Measurements from ENCODE around the gene DUSP22.
A peak's percentile ranks its signal among the peaks of the same experiment; 100 is the strongest.

Gene DUSP22

DNA sequence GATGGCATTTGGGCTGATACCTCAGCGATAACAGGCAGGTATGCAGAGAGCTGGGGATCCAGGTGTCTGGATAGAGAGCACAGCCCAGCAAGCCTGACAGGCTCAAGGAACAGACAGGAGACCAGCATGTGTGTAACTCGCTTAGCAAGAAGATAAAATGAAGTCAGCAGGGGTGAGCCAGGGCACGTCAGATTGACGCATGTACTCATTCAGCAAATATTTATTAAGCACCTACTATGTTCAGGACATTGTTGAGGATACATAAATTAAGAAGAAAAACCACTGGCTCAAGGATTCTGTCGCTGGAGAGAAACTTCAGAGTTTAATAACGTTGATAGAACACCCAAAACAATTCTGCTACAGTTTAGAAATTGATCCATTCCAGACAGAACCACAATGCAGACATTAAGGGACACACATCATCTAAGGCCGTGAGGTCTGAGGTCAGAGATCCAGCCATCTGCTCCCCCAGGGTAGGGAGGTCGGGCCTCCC, 1.0 kb upstream of the DUSP22 start:
- peak overlapping the region; percentile 81 for H3K4me3 Mint-ChIP-seq
- peaks cover 65% of the 10 kb centered on the region for H3K9me3 Mint-ChIP-seq
- H3K36me3 Mint-ChIP-seq (ENCODE audit: low read depth): peaks cover 10% of the 10 kb centered on the region
- no peak for DNase-seq
- TF ChIP-seq, protein P1, sequence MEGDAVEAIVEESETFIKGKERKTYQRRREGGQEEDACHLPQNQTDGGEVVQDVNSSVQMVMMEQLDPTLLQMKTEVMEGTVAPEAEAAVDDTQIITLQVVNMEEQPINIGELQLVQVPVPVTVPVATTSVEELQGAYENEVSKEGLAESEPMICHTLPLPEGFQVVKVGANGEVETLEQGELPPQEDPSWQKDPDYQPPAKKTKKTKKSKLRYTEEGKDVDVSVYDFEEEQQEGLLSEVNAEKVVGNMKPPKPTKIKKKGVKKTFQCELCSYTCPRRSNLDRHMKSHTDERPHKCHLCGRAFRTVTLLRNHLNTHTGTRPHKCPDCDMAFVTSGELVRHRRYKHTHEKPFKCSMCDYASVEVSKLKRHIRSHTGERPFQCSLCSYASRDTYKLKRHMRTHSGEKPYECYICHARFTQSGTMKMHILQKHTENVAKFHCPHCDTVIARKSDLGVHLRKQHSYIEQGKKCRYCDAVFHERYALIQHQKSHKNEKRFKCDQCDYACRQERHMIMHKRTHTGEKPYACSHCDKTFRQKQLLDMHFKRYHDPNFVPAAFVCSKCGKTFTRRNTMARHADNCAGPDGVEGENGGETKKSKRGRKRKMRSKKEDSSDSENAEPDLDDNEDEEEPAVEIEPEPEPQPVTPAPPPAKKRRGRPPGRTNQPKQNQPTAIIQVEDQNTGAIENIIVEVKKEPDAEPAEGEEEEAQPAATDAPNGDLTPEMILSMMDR (IDR thresholded peaks at IDR 0.05): no peak
- peaks cover 34% of the 10 kb centered on the region for H3K4me1 Mint-ChIP-seq
- peaks cover 19% of the 10 kb centered on the region for H3K27me3 Mint-ChIP-seq (ENCODE audit: low read depth, poor library complexity)
- H3K27ac Mint-ChIP-seq: peak overlapping the region; percentile 6

DNA sequence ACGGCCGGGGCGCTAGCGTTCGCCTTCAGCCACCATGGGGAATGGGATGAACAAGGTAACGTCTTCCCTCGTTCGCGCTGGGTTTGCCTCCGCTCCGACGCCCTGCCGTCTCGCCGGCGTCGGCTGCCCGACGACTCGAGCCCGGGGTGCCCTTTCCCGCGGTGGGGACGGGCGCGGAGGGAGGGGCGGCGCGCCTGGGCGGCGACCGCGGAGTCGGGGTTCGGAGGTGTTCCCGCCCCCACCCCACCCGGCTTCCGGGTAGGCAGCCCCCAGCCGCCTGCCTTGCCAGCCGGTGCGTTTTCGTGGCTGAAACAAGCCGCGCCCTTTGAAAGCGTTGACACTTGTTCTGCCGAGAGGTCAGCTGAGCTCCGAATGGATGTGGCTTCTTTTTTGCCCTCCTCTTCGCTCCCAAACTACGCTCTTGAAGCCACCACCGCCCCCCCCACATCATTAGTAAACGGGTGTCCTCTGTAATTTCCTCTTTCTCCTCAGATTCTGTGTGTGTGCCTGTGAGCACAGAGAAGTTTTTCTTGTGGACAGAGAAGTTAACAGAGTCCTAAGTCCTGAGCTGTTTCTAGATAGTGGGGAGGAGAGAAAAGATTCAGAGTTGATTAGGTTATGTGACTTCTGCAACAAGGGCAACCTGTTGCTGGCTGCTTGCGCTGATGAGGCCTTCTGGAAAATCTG, 362 bp downstream of the DUSP22 start:
- TF ChIP-seq, protein P1 (IDR thresholded peaks at IDR 0.05): no peak
- peaks cover 19% of the 10 kb centered on the region for H3K27me3 Mint-ChIP-seq (ENCODE audit: low read depth, poor library complexity)
- H3K27ac Mint-ChIP-seq: peak overlapping the region; percentile 93
- H3K4me3 Mint-ChIP-seq: peak overlapping the region; percentile 94
- H3K36me3 Mint-ChIP-seq (ENCODE audit: low read depth): peaks cover 10% of the 10 kb centered on the region
- peak; percentile 58 for DNase-seq
- H3K9me3 Mint-ChIP-seq: peaks cover 68% of the 10 kb centered on the region
- peaks cover 34% of the 10 kb centered on the region for H3K4me1 Mint-ChIP-seq

DNA sequence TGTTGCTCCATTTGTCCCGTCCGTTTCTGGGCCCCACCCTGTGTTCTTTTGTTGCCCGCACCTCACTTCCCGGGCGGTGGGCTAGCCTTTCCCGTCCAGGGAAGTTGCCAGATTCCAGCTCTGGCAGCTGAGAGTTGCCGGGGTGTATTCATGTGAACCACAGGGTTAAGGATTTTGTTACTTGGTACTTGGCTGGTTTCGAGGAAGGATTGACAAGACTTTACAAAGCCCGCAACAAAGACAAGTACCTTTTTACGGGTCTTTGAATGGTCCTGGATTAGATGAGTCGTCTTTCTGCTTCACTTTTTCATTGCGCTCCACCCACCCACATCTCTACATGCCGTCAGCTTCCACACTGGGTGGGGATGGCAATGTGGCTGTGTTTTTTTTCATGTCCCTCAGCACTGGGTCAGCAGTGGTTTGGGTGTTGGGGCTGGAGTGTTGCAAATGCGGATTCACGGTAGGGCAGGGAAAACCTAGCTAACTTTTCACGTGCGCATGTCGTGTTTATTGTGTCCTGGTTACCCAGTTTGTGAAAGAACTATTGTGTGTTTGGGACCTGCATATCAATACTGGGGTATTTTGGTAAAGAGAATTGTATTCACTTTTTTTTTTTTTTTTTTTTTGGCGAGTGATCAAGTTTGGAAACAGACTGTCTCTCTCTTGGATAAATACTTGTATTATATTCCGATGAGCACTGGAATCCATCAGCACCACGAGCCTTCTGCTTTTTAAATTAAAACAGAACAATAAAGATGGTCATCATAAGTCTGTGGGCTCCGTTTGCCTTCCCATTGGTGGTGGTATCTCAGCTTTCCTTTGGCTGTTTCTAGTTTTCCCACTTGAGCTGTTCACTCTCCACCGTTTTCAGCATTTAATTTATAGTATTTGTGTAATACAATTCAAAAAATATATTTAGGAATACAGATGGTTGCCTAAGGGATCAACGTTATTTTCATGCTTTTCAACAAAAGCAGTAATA, 1.2 kb downstream of the DUSP22 start:
- peaks cover 11% of the 10 kb centered on the region for H3K27me3 Mint-ChIP-seq (ENCODE audit: low read depth, poor library complexity)
- peaks cover 10% of the 10 kb centered on the region for H3K36me3 Mint-ChIP-seq (ENCODE audit: low read depth)
- peaks cover 34% of the 10 kb centered on the region for H3K4me1 Mint-ChIP-seq
- DNase-seq: peak; percentile 38
- H3K4me3 Mint-ChIP-seq: peak overlapping the region; percentile 94
- peak overlapping the region; percentile 38 for H3K27ac Mint-ChIP-seq
- TF ChIP-seq, protein P1 (IDR thresholded peaks at IDR 0.05): no peak
- H3K9me3 Mint-ChIP-seq: peaks cover 65% of the 10 kb centered on the region

DNA sequence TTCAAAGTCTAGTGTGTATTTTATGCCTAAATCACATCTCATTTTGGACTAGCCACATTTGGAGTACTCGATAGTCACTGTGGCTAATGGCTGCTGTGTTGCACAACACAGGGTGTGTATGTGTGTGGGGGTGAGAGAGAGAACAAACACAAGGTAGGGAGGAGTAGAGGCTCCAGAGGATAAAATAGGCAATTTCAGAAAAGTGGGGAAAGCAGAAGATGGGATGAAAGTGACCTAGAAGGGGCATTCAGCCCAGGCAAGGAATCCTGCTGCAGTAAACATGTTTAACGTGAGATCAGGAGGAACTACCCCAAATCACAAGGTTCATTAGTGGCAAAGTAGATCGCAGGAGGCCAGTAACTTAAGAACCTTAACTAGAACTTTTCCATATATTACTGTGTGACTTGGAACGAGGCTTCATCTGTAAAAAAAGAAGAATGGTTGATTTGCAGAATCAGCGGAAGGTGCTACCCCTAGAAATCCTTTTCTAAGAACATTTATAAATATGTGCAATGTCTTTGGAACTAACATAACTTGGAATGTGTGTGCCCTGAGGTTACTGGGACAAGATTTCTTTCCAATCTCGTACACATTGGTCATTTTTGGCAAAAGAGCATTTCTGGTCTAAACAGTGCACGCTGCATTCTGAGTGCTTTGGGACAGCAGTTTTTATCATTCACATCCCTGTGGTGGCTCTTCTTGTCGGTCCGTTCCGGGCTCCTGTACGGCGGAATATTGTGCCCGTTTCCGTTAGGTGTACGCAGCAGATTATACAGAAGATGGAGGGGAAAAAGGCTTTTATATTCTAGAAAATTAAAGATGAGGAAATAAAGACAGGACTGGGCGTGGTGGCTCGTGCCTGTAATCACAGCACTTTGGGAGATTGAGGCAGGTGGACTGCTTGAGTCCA, 2.6 kb downstream of the DUSP22 start:
- Mint-ChIP-seq H3K27ac (no peak overlapping the region), H3K27me3 (ENCODE audit: low read depth, poor library complexity) (peaks cover 7% of the 10 kb centered on the region), H3K4me3 (peak overlapping the region; percentile 7), H3K9me3 (peaks cover 60% of the 10 kb centered on the region), H3K4me1 (peaks cover 34% of the 10 kb centered on the region), H3K36me3 (ENCODE audit: low read depth) (peaks cover 10% of the 10 kb centered on the region)
- no peak for DNase-seq
- TF ChIP-seq, protein P1 (IDR thresholded peaks at IDR 0.05): no peak

Measured in nephron progenitor cell (in vitro differentiated cells).